NCI-H2227 (cell line): ENCODE results near the gene ADGRF3.
A peak's percentile ranks its signal among the peaks of the same experiment; 100 is the strongest.
"Not testable (repeated sequence)": the region's sequence is repeated elsewhere in the genome, so short reads cannot be mapped to it uniquely, and the experiment has no call there.

Source experiments
- DNase-seq: peaks from one replicate; lab custom pipeline; 2025; ENCODE audit not compliant: unreplicated experiment; lab: John Stamatoyannopoulos, UW

Gene ADGRF3

GRCh38 chr2:26352892-26353291, 6.3 kb upstream of the ADGRF3 start:
- DNase-seq = no peak

DNA sequence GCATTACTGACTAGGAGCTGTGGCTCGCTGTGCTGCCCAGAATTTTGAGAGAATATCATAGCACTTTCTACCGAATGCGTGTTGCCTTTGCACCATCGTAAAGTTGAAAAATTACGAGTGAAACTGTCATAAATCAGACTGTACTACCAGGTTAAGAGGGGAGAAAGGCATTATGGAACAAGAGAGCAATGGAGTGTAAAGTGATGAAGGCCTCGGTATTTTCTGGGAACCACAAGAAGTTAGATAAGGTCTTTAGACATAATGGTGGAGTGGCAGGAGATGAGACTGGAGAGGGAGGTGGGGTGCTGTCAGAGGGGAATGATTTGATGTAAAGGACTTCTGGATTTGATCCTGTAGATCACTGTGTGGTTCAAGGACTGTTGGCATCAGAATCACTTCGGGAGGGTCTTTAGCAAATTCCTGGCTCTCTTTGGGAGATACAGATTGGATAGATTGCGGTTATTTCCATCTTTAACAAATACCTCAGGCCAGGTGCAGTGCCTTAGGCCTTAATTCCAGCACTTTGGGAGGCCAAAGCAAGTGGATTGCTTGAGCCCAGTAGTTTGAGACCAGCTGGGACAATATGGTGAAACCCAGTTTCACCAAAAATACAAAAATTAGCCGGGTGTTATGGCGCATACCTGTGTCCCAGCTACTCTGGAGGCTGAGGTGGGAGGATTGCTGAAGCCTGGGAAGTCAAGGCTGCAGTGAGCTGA, 4.9 kb upstream of the ADGRF3 start:
- DNase-seq = no peak

DNA sequence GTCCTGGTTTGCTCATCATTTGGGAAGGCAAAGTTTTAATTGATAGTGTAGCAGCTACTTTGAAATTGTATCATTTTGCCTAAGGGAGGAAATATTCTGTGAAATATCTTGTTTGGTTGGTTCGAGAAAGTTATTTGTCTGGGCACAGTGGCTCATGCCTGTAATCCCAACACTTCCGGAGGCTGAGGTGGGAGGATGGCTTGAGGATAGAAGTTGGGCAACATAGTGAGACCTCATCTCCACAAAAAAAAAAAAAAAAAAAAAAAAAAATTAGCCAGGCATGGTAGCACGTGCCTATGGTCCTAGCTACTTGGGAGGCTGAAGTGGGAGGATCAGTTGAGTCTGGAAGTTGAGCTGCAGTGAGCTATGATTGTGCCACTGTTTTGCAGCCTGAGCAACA, 3.1 kb upstream of the ADGRF3 start:
- no peak for DNase-seq

DNA sequence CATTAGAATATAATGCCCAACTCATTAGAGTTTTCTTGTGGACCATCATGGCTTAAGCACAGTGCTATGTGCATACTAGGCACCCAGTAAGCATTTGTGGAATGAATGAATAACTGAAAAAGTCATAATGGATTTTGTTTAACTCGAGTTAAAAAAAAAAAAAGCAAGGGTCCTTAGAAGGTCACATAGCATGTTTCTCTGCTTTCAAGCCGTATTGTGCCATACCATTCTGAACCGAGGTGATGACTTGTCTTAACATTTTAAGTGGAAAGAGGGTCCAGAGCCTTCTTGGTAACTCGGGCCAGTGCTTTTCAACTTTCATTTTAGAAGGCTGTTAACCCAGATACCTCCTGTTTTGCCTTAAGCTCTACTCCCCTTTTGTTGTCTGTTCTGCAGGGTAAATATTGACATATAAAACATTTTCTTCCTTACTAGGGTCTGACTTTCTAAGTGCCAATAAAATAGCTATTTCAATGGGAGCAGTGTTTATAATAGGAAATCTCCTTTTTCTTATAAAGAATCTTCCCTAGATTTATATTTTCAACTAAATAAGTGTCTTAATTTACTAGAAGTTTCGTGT, 787 bp upstream of the ADGRF3 start:
- DNase-seq = no peak

- peak; percentile 100 for DNase-seq
These were observed 790 bp downstream of the ADGRF3 start, which contains the start of gene SELENOI for GRCh38 chr2:26345545-26346453. Gene SELENOI (plus strand): TSS chr2:26346143. CDS start chr2:26346233, 90 bp downstream.

- DNase-seq = no peak
These were observed 1.4 kb downstream of the ADGRF3 start for GRCh38 chr2:26345283-26345544.

- no peak for DNase-seq
These were observed 1.9 kb downstream of the ADGRF3 start for GRCh38 chr2:26344581-26345282.

DNA sequence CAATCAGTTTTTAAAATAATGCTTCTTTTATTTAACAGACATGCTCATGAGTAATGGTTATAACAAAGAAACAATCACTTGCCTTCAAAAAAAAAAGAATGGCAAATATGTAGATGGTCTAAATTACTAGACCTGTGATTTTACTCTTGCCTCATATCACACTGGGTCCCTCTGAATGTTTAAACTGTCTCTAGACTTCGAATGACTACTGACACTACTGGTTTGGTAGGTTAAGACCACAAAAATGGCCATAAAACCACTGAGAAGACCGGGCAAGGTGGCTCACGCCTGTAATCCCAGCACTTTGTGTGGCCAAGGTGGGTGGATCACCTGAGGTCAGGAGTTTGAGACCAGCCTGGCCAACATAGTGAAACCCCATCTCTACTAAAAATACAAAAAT, 5.8 kb downstream of the ADGRF3 start:
- DNase-seq = no peak

DNA sequence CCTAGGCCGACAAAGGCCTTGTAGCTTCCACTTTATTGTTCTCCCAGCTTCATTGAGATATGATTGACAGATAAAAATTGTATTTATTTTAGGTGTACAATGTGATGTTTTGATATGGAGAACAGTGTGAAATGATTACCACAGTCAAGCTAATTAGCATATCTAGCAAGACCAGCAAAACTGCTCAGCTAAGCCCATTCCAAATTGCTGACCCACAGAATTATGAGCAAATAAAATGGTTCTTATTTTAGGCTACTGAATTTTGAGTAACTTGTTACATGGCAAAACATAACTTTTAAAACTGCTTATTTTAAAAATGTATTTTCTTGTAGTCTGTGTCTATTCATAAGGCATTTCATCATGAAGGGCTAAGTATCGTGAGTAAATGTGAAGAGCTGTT, 9.3 kb downstream of the ADGRF3 start:
- DNase-seq = no peak

- DNase-seq = no peak
These were observed 9.9 kb downstream of the ADGRF3 start for GRCh38 chr2:26336719-26337118.

GRCh38 chr2:26335231-26335630, 11.4 kb downstream of the ADGRF3 start:
- DNase-seq = no peak

DNA sequence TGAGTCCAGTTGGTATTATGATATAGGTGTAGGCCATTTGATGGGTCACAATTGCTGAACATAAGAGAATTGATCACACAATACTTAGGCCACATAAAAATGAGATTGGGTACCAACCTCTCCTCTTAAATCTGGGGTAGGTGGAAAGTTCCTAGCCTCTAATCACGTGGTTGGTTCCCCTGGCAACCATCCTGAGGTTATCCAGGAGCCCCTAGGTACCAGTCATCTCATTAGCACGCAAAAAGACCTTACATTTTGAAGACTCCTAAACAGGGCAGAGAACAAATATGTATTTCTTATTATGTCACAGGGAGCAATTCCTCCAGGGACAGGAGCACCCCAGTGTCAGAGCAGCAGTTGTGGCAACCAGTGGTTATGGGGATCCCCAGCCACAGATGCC, 13.3 kb downstream of the ADGRF3 start:
- DNase-seq = peak; percentile 12

GRCh38 chr2:26331321-26331720, 15.3 kb downstream of the ADGRF3 start:
- not testable (repeated sequence) for DNase-seq

DNA sequence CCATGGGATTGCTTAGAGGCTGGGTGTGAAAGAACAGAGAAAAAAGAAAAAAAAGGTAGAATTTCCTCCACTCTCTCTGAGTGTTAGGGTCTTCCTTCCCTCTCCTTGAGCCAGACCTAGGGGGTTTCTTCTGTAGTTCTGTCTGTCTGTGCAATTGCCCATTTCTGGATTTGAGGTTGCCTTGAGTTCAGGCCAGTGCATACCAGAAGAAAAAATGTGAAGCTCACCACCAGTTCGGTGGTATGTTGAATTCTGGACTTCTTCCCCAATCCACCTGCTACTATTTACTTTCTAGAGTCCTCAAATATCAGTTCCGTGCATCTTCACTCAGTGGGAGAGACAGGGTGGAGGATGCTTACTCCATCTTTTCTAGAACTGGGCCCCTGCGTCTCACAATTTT, 16.0 kb downstream of the ADGRF3 start:
- no peak for DNase-seq

- DNase-seq = peak; percentile 84
These were observed 16.5 kb downstream of the ADGRF3 start for GRCh38 chr2:26330114-26330549.

DNA sequence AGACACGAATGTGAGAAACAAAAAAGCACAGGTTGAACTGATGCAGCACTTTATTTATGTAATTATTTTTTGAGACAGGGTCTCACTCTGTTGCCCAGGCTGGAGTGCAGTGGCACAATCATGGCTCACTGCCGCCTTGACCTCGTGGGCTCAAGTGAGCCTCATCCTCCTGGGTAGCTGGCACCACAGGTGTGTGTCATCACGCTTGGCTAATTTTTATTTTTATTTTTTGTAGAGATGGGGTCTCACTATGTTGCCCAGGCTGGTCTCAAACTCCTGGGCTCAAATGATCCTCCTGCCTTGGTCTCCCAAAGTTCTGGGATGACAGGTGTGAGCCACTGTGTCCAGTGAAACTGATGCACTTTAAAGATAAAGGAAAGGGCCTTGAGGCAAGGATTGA, 17.5 kb downstream of the ADGRF3 start:
- DNase-seq = not testable (repeated sequence)

DNA sequence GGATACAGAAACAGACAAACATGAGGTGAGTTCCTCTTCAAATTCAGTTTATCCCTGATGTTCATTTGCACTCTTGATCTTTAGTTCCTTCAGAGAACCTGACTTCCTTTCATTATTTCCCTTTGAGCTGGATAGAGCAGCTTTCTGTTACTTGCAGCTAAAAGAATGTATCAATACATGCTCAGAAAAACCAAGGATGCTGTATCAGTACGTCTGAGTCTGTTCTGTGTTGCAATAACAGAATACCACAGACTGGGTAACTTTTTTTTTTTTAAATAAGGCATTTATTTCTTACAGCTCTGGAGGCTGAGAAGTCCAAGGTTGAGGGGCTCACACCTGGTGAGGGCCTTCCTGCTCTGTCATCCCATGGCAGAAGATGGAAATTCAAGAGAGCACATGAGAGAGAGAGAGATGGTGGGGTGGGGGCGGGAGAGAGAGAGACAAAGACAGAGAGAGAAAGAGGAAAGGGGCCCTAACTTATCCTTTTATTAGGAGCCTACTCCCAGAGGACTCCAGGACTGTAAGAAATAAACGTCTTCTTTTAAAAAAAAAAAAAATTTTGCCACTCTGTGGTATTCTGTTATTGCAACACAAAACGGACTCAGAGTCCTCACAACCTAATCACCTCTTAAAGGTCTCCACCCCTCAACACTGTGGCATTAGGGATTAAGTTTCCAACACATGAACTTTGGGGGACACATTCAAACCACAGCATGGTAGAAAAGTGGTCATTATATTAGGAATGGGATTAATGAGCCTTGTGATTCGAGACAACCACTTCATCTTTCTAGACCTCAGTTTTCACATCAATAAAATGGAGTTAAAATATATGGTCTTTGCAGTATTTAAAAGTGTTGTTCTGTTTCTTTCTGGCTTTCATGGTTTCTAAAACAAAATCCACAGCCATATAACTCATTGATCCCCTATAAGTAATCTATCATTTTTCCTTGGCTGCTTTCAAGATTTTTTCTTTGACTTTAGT, 19.0 kb downstream of the ADGRF3 start:
- DNase-seq = no peak

DNA sequence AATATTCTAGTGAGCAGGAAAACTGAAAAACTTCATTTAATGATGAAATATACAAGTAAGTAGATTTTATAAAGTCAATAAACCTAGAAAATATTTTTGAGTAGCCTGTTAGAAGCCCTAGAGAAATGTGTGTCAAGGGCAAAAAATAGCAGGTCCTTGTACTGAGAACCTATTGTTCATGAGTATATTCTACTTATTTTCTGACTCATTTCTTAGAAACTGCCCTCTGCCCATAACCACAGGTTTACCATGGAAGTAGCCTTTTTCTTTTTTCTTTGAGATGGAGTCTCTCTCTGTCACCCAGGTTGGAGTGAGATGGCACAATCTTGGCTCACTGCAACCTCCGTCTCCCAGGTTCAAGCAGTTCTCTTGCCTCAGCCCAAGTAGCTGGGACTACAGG, 20.1 kb downstream of the ADGRF3 start:
- DNase-seq = no peak

GRCh38 chr2:26325851-26326250, 20.7 kb downstream of the ADGRF3 start:
- no peak for DNase-seq

- no peak for DNase-seq
These were observed 21.7 kb downstream of the ADGRF3 start for GRCh38 chr2:26324903-26325302.
